ENCODE results near the gene DDX20.

GRCh38 chr1:111768625-111769024 lies 12.9 kb downstream of the DDX20 start:
- TF ChIP-seq CTCF (IDR thresholded peaks at IDR 0.05; ENCODE audit: low read length), result no peak
- no peak for TF ChIP-seq EZH2 (IDR thresholded peaks at IDR 0.05; ENCODE audit: borderline replicate concordance, low read length)
